Measurements from ENCODE around the gene THBS3.

DNA sequence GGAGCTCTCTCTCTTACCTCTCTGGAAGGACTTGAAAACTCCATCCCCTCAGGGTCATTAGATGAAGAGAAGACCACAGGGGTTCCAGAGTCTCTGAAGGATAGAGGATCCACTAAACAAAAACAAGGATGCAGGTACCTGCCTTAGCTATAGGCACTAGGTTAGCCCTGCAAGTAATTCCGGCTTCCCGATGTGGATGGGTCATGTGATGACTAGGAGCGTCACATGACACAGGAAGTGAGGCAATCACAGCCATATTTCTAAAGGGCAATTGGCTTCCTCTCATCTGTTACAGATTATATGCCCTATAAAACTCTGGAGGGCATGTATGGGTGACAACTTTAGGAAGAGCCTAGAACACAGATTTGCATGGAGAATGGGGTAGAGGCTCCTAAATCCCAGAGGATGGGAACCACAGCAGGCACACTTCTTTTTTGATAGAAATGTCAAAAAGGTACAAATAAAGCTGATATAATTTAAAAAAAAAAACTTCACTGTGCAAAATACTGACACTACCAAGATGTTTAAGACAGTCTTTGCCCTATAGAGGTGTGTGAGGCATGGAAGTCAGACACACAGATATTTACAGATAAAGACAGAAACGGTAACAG is 33.5 kb upstream of the THBS3 start:
- TF ChIP-seq, protein P1, sequence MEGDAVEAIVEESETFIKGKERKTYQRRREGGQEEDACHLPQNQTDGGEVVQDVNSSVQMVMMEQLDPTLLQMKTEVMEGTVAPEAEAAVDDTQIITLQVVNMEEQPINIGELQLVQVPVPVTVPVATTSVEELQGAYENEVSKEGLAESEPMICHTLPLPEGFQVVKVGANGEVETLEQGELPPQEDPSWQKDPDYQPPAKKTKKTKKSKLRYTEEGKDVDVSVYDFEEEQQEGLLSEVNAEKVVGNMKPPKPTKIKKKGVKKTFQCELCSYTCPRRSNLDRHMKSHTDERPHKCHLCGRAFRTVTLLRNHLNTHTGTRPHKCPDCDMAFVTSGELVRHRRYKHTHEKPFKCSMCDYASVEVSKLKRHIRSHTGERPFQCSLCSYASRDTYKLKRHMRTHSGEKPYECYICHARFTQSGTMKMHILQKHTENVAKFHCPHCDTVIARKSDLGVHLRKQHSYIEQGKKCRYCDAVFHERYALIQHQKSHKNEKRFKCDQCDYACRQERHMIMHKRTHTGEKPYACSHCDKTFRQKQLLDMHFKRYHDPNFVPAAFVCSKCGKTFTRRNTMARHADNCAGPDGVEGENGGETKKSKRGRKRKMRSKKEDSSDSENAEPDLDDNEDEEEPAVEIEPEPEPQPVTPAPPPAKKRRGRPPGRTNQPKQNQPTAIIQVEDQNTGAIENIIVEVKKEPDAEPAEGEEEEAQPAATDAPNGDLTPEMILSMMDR (IDR thresholded peaks at IDR 0.05) = no peak
- no peak for TF ChIP-seq POLR2A (IDR thresholded peaks at IDR 0.05)
